HCT116 (cell line): ENCODE results near the gene SEM1. TPM values are rescaled to one million over a fixed set of nuclear protein-coding genes. Genes with fewer than 3 reads are reported as not detected.

Experiments used
- ATAC-seq: fragments of 200-7000 bp; cut with Tn5 transposase; 2 replicates; pipeline ENCODE4 v1.9.1; 2020; ENCODE audit warnings: mild to moderate bottlenecking, moderate library complexity
- BruUV-seq: library from RNA; stranded (reverse); fragments of 400-500 nt; replicated peaks from 2 replicates; lab custom pipeline; 2021; lab: Mats Ljungman, UMichigan
- CTCF ChIA-PET: fragments of 300-600 bp; sonication (Branson Sonifier 250); formaldehyde crosslinking; loops from one replicate; lab custom pipeline; 2021; ENCODE audit warnings: antibody characterized with exemption; lab: Charles Lee
- POLR2A ChIA-PET: fragments of 300-600, 350-600 bp; sonication (Branson Sonifier 250); formaldehyde crosslinking; loops from one replicate; lab custom pipeline; 2021; ENCODE audit warnings: antibody characterized with exemption; lab: Charles Lee
- RAD21 ChIA-PET, 2 experiments: fragments of 300-600 bp; sonication (Branson Sonifier 250); formaldehyde crosslinking; loops; one replicate each; lab custom pipeline; 2023; ENCODE audit warnings: low total read pairs in 2 of 2; ENCODE audit not compliant: uncharacterized antibody in 2 of 2, unreplicated experiment in 2 of 2, low non-redundant PET in 1 of 2; lab: Charles Lee
- DNase-seq: peaks from one replicate; pipeline ENCODE4 v3.0.0-alpha.2; 2010; ENCODE audit warnings: low read depth, low spot score
- H2AFZ ChIP-seq: fragments of 200-600 bp; shearing (Covaris generic), sonication (generic); 2 replicates; pipeline ENCODE4 v1.6.1; 2017; ENCODE audit warnings: low read depth, mixed run types, mixed read lengths, antibody characterized with exemption, low read length; ENCODE audit not compliant: poor library complexity, severe bottlenecking
- H3K27ac ChIP-seq: 2 replicates; pipeline ENCODE4 v1.5.1; 2012; ENCODE audit warnings: low read depth, low read length
- H3K27me3 ChIP-seq: fragments of 200-600 bp; sonication (generic); 2 replicates; pipeline ENCODE4 v1.6.1; 2016; ENCODE audit warnings: mixed run types, low read length, mixed read lengths; ENCODE audit not compliant: insufficient read depth
- H3K36me3 ChIP-seq, 2 experiments: fragments of 200-500 bp in 1 of 2; fragments of 200-600 bp in 1 of 2; sonication (Bioruptor generic) in 1 of 2; sonication (generic) in 1 of 2; 2 replicates each; pipeline versions ENCODE4 v1.5.1 to v1.6.1; 2014 to 2016; ENCODE audit warnings: low read length in 2 of 2, inconsistent platforms in 1 of 2, mixed read lengths in 1 of 2, mixed run types in 1 of 2; ENCODE audit not compliant: insufficient read depth in 2 of 2, control insufficient read depth in 1 of 2
- H3K4me1 ChIP-seq, 2 experiments: fragments of 200-600 bp in 1 of 2; sonication (generic) in 1 of 2; 2 replicates each; pipeline versions ENCODE4 v1.5.1 to v1.6.1; 2012 to 2017; ENCODE audit warnings: low read length in 2 of 2, inconsistent platforms in 1 of 2, mild to moderate bottlenecking in 1 of 2, mixed read lengths in 1 of 2, mixed run types in 1 of 2, moderate library complexity in 1 of 2; ENCODE audit not compliant: insufficient read depth in 2 of 2, control insufficient read depth in 1 of 2
- H3K4me2 ChIP-seq: fragments of 200-600 bp; sonication (generic); 2 replicates; pipeline ENCODE4 v1.6.1; 2017; ENCODE audit warnings: mixed run types, low read length, mixed read lengths
- H3K4me3 ChIP-seq, 2 experiments: fragments of 200-600 bp in 1 of 2; sonication (generic) in 1 of 2; replicated peaks in 1 of 2; 2 replicates each; pipeline ENCODE4 v1.5.1; 2011 to 2016; ENCODE audit warnings: low read length in 2 of 2, control low read depth in 1 of 2, low read depth in 1 of 2, mild to moderate bottlenecking in 1 of 2, mixed read lengths in 1 of 2, mixed run types in 1 of 2
- H3K79me2 ChIP-seq: fragments of 200-600 bp; sonication (generic); 2 replicates; pipeline ENCODE4 v1.6.1; 2017; ENCODE audit warnings: mild to moderate bottlenecking, mixed run types, low read length, moderate library complexity, mixed read lengths; ENCODE audit not compliant: insufficient read depth
- H3K9ac ChIP-seq: fragments of 200-600 bp; sonication (generic); 2 replicates; pipeline ENCODE4 v1.6.1; 2016; ENCODE audit warnings: low read length, mixed read lengths
- H3K9me2 ChIP-seq: fragments of 200-600 bp; sonication (generic), shearing (Covaris generic); 2 replicates; pipeline ENCODE4 v1.6.1; 2017; ENCODE audit warnings: mixed run types, mild to moderate bottlenecking, moderate library complexity; ENCODE audit not compliant: insufficient read depth
- H3K9me3 ChIP-seq, 2 experiments: fragments of 200-500 bp in 1 of 2; fragments of 200-600 bp in 1 of 2; sonication (Bioruptor generic) in 1 of 2; sonication (generic) in 1 of 2; 2 replicates each; pipeline ENCODE4 v1.6.1; 2014 to 2017; ENCODE audit warnings: low read length in 2 of 2, mixed read lengths in 2 of 2, inconsistent platforms in 1 of 2, low read depth in 1 of 2, mild to moderate bottlenecking in 1 of 2, mixed run types in 1 of 2, moderate library complexity in 1 of 2; ENCODE audit not compliant: control insufficient read depth in 1 of 2, insufficient read depth in 1 of 2
- H4K20me1 ChIP-seq: fragments of 200-600 bp; sonication (generic), shearing (Covaris generic); 2 replicates; pipeline ENCODE4 v1.6.1; 2017; ENCODE audit warnings: mixed run types, mild to moderate bottlenecking, moderate library complexity; ENCODE audit not compliant: insufficient read depth
- CBX3 ChIP-seq: IDR thresholded peaks from 2 replicates; pipeline ENCODE4 v1.6.1; 2012; ENCODE audit warnings: low read depth
- EGR1 ChIP-seq: IDR thresholded peaks from 2 replicates; pipeline ENCODE4 v1.6.1; 2012; ENCODE audit warnings: low read depth
- JUND ChIP-seq: IDR thresholded peaks from 2 replicates; pipeline ENCODE4 v1.6.1; 2012
- POLR2A ChIP-seq: IDR thresholded peaks from 2 replicates; pipeline ENCODE4 v1.7.0; 2011; ENCODE audit warnings: borderline replicate concordance; ENCODE audit not compliant: insufficient read depth, insufficient read length; ENCODE audit errors: extremely low read depth
- POLR2AphosphoS5 ChIP-seq: IDR thresholded peaks from 2 replicates; pipeline ENCODE4 v1.6.1; 2011; ENCODE audit warnings: mild to moderate bottlenecking, low read depth, low read length, moderate library complexity
- SIN3A ChIP-seq: IDR thresholded peaks from 2 replicates; pipeline ENCODE4 v1.6.1; 2012; ENCODE audit warnings: low read depth
- SP1 ChIP-seq: IDR thresholded peaks from 2 replicates; pipeline ENCODE4 v1.6.1; 2012; ENCODE audit warnings: low read depth
- SRF ChIP-seq: IDR thresholded peaks from 2 replicates; pipeline ENCODE4 v1.6.1; 2012; ENCODE audit warnings: low read depth
- TCF7L2 ChIP-seq: IDR thresholded peaks from 2 replicates; pipeline ENCODE4 v1.7.0; 2011; ENCODE audit warnings: borderline replicate concordance, inconsistent platforms; ENCODE audit not compliant: insufficient read depth, insufficient read length; ENCODE audit errors: extremely low read depth
- ZNF274 ChIP-seq: fragments of 200-500 bp; sonication (Bioruptor generic); IDR thresholded peaks from 2 replicates; pipeline ENCODE4 v1.6.1; 2014; ENCODE audit warnings: mild to moderate bottlenecking, low read depth, low read length, inconsistent platforms
- intact Hi-C: fragments of 100-400 bp; cut with micrococcal nuclease; formaldehyde crosslinking; loops from 2 replicates; pipeline ENCODE4 v1.10.0; 2022
- total RNA-seq: library from RNA; stranded (reverse); gene quantifications from one replicate; pipeline ENCODE4 v1.2.1, GENCODE V29; 2021; ENCODE audit not compliant: unreplicated experiment
- TF ChIP-seq, protein P1 (sequence below): IDR thresholded peaks from 2 replicates; pipeline ENCODE4 v1.6.1; 2011; ENCODE audit warnings: mild to moderate bottlenecking, low read length, moderate library complexity; ENCODE audit not compliant: insufficient replicate concordance; ENCODE audit errors: extremely low read depth
- TF ChIP-seq, protein P2 (sequence below): IDR thresholded peaks from 2 replicates; pipeline ENCODE4 v1.6.1; 2012
- TF ChIP-seq, protein P3 (sequence below): IDR thresholded peaks from 2 replicates; pipeline ENCODE4 v1.6.1; 2012
- TF ChIP-seq, protein P4 (sequence below): IDR thresholded peaks from 2 replicates; pipeline ENCODE4 v1.6.1; 2012; ENCODE audit warnings: low read depth
- TF ChIP-seq, protein P5 (sequence below), 3 experiments: fragments of 200-600 bp in 1 of 3; sonication (generic) in 1 of 3; IDR thresholded peaks in 2 of 3; conservative IDR thresholded peaks in 1 of 3; 2 replicates each; pipeline ENCODE4 v1.5.1; 2012 to 2017; ENCODE audit warnings: low read depth in 2 of 3, low read length in 2 of 3, antibody characterized with exemption in 1 of 3, borderline replicate concordance in 1 of 3, control low read depth in 1 of 3, mild to moderate bottlenecking in 1 of 3, mixed read lengths in 1 of 3, mixed run types in 1 of 3, moderate library complexity in 1 of 3; ENCODE audit not compliant: insufficient read depth in 1 of 3

SEM1 gene
- total RNA-seq, 1 experiment from 2014 or later = 45.7 TPM

DNA sequence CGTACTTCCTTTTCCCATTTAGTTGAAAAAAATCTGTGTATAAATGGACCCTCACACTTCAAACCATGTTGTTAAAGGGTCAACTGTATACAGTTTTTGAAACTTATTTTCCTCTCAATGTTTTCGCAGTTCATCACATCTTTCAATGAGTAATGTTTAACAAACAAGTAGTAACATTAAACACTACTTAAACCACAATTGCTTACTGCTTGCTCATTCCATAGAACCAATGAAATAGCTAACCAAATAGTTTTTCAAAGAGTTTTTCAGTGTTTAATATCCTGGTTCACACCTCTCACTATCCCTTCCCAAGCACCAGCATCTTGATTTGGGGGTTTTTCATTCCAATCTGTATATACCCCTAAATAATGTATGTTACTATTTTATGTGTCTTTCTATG is 9.1 kb downstream of the SEM1 start:
- H3K4me2 ChIP-seq = no peak overlapping the region
- H3K9ac ChIP-seq = no peak overlapping the region
- no peaks in the 10 kb centered on the region for H3K9me3 ChIP-seq
- BruUV-seq = no TSS peak
- ChIA-PET CTCF (no interaction called here), POLR2A (no interaction called here), RAD21 (no interaction called here)
- intact Hi-C loops = no loop called here
- peaks cover 100% of the 10 kb centered on the region for H3K79me2 ChIP-seq
- no peaks in the 10 kb centered on the region for H3K4me1 ChIP-seq
- H3K4me3 ChIP-seq = no peak overlapping the region
- H3K27ac ChIP-seq = no peak overlapping the region
- H4K20me1 ChIP-seq = peaks cover 46% of the 10 kb centered on the region; the same call in 1 of the 2 replicates
- H3K36me3 ChIP-seq = peaks cover 0 to 4% of the 10 kb centered on the region in 2 experiments; a peak in 1 of 4 replicates
- H2AFZ ChIP-seq = no peak overlapping the region
- DNase-seq (no peak), ATAC-seq (no peak)
- TF ChIP-seq, protein P1, sequence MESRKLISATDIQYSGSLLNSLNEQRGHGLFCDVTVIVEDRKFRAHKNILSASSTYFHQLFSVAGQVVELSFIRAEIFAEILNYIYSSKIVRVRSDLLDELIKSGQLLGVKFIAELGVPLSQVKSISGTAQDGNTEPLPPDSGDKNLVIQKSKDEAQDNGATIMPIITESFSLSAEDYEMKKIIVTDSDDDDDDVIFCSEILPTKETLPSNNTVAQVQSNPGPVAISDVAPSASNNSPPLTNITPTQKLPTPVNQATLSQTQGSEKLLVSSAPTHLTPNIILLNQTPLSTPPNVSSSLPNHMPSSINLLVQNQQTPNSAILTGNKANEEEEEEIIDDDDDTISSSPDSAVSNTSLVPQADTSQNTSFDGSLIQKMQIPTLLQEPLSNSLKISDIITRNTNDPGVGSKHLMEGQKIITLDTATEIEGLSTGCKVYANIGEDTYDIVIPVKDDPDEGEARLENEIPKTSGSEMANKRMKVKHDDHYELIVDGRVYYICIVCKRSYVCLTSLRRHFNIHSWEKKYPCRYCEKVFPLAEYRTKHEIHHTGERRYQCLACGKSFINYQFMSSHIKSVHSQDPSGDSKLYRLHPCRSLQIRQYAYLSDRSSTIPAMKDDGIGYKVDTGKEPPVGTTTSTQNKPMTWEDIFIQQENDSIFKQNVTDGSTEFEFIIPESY = no peak
- TF ChIP-seq ZNF274 (no peak), POLR2A (no peak), EGR1 (no peak), SP1 (no peak), SIN3A (no peak), CBX3 (no peak), JUND (no peak), POLR2AphosphoS5 (no peak), TCF7L2 (no peak), SRF (no peak)
- TF ChIP-seq, protein P2, sequence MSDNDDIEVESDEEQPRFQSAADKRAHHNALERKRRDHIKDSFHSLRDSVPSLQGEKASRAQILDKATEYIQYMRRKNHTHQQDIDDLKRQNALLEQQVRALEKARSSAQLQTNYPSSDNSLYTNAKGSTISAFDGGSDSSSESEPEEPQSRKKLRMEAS = no peak
- TF ChIP-seq, protein P3, sequence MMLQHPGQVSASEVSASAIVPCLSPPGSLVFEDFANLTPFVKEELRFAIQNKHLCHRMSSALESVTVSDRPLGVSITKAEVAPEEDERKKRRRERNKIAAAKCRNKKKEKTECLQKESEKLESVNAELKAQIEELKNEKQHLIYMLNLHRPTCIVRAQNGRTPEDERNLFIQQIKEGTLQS = no peak
- TF ChIP-seq, protein P4, sequence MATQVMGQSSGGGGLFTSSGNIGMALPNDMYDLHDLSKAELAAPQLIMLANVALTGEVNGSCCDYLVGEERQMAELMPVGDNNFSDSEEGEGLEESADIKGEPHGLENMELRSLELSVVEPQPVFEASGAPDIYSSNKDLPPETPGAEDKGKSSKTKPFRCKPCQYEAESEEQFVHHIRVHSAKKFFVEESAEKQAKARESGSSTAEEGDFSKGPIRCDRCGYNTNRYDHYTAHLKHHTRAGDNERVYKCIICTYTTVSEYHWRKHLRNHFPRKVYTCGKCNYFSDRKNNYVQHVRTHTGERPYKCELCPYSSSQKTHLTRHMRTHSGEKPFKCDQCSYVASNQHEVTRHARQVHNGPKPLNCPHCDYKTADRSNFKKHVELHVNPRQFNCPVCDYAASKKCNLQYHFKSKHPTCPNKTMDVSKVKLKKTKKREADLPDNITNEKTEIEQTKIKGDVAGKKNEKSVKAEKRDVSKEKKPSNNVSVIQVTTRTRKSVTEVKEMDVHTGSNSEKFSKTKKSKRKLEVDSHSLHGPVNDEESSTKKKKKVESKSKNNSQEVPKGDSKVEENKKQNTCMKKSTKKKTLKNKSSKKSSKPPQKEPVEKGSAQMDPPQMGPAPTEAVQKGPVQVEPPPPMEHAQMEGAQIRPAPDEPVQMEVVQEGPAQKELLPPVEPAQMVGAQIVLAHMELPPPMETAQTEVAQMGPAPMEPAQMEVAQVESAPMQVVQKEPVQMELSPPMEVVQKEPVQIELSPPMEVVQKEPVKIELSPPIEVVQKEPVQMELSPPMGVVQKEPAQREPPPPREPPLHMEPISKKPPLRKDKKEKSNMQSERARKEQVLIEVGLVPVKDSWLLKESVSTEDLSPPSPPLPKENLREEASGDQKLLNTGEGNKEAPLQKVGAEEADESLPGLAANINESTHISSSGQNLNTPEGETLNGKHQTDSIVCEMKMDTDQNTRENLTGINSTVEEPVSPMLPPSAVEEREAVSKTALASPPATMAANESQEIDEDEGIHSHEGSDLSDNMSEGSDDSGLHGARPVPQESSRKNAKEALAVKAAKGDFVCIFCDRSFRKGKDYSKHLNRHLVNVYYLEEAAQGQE = no peak
- TF ChIP-seq, protein P5, sequence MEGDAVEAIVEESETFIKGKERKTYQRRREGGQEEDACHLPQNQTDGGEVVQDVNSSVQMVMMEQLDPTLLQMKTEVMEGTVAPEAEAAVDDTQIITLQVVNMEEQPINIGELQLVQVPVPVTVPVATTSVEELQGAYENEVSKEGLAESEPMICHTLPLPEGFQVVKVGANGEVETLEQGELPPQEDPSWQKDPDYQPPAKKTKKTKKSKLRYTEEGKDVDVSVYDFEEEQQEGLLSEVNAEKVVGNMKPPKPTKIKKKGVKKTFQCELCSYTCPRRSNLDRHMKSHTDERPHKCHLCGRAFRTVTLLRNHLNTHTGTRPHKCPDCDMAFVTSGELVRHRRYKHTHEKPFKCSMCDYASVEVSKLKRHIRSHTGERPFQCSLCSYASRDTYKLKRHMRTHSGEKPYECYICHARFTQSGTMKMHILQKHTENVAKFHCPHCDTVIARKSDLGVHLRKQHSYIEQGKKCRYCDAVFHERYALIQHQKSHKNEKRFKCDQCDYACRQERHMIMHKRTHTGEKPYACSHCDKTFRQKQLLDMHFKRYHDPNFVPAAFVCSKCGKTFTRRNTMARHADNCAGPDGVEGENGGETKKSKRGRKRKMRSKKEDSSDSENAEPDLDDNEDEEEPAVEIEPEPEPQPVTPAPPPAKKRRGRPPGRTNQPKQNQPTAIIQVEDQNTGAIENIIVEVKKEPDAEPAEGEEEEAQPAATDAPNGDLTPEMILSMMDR (IDR thresholded peaks at IDR 0.05 in 2 of 3, conservative IDR thresholded peaks at IDR 0.05 in 1 of 3; ENCODE audit: borderline replicate concordance in 1 of 3, insufficient read depth in 1 of 3, low read depth in 2 of 3, low read length in 2 of 3) = no peak
- H3K27me3 ChIP-seq = no peaks in the 10 kb centered on the region
- no peaks in the 10 kb centered on the region for H3K9me2 ChIP-seq
